T-helper 17 cell (primary cell): ENCODE data around the gene PRRG3. TPM values are rescaled to one million over a fixed set of nuclear protein-coding genes. Genes with fewer than 3 reads are reported as not detected.

ENCODE experiments used
- total RNA-seq, 4 donors: library from RNA in 2 of 4; stranded (reverse) in 2 of 4; gene quantifications; one replicate each; pipeline ENCODE4 v1.2.3 and lab custom pipeline; 2022 to 2026

The PRRG3 gene
- total RNA-seq, 2 donors from 2014 or later = not detected

Other genes with a start within 250 kb of the PRRG3 start
- not detected for gene PASD1, start 131.8 kb upstream of the PRRG3 start, total RNA-seq
- gene FATE1, start 20.6 kb downstream of the PRRG3 start, total RNA-seq = not detected
- not detected for gene CNGA2, start 39.3 kb downstream of the PRRG3 start, total RNA-seq
- not detected for gene MAGEA4, start 217.4 kb downstream of the PRRG3 start, total RNA-seq